PFSK-1 (cell line): ENCODE measurements around the gene LRRC74B.

Source experiments
- FOXP2 ChIP-seq: optimal IDR thresholded peaks from 2 replicates; pipeline ENCODE3; 2011; ENCODE audit warnings: borderline replicate concordance, control low read depth, inconsistent platforms; ENCODE audit not compliant: insufficient read depth; ENCODE audit errors: extremely low read length, extremely low read depth
- POLR2AphosphoS5 ChIP-seq: IDR thresholded peaks from 2 replicates; pipeline ENCODE4 v1.6.1; 2012; ENCODE audit warnings: low read depth, mild to moderate bottlenecking, control low read depth, low read length, moderate library complexity
- SIN3A ChIP-seq: IDR thresholded peaks from 2 replicates; pipeline ENCODE4 v1.6.1; 2012; ENCODE audit warnings: mild to moderate bottlenecking, low read length, moderate library complexity, borderline replicate concordance; ENCODE audit not compliant: insufficient read depth
- TAF1 ChIP-seq: IDR thresholded peaks from 2 replicates; pipeline ENCODE4 v1.6.1; 2012; ENCODE audit warnings: low read length, control low read depth, borderline replicate concordance; ENCODE audit not compliant: insufficient read depth
- TF ChIP-seq, protein P1 (sequence below), 2 experiments: IDR thresholded peaks; 2 replicates each; pipeline versions ENCODE4 v1.6.1 to v1.8.0; 2011 to 2012; ENCODE audit warnings: low read depth in 2 of 2, low read length in 2 of 2, control low read depth in 1 of 2, inconsistent platforms in 1 of 2, mild to moderate bottlenecking in 1 of 2, moderate library complexity in 1 of 2; ENCODE audit not compliant: insufficient read depth in 1 of 2

Gene LRRC74B

GRCh38 chr22:21052715-21053459 lies 7.1 kb downstream of the LRRC74B start:
- TF ChIP-seq SIN3A (no peak), TAF1 (no peak), FOXP2 (no peak), POLR2AphosphoS5 (no peak)
- TF ChIP-seq, protein P1, sequence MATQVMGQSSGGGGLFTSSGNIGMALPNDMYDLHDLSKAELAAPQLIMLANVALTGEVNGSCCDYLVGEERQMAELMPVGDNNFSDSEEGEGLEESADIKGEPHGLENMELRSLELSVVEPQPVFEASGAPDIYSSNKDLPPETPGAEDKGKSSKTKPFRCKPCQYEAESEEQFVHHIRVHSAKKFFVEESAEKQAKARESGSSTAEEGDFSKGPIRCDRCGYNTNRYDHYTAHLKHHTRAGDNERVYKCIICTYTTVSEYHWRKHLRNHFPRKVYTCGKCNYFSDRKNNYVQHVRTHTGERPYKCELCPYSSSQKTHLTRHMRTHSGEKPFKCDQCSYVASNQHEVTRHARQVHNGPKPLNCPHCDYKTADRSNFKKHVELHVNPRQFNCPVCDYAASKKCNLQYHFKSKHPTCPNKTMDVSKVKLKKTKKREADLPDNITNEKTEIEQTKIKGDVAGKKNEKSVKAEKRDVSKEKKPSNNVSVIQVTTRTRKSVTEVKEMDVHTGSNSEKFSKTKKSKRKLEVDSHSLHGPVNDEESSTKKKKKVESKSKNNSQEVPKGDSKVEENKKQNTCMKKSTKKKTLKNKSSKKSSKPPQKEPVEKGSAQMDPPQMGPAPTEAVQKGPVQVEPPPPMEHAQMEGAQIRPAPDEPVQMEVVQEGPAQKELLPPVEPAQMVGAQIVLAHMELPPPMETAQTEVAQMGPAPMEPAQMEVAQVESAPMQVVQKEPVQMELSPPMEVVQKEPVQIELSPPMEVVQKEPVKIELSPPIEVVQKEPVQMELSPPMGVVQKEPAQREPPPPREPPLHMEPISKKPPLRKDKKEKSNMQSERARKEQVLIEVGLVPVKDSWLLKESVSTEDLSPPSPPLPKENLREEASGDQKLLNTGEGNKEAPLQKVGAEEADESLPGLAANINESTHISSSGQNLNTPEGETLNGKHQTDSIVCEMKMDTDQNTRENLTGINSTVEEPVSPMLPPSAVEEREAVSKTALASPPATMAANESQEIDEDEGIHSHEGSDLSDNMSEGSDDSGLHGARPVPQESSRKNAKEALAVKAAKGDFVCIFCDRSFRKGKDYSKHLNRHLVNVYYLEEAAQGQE (IDR thresholded peaks at IDR 0.05; ENCODE audit: insufficient read depth in 1 of 2, low read depth in 2 of 2, low read length in 2 of 2), result no peak

DNA sequence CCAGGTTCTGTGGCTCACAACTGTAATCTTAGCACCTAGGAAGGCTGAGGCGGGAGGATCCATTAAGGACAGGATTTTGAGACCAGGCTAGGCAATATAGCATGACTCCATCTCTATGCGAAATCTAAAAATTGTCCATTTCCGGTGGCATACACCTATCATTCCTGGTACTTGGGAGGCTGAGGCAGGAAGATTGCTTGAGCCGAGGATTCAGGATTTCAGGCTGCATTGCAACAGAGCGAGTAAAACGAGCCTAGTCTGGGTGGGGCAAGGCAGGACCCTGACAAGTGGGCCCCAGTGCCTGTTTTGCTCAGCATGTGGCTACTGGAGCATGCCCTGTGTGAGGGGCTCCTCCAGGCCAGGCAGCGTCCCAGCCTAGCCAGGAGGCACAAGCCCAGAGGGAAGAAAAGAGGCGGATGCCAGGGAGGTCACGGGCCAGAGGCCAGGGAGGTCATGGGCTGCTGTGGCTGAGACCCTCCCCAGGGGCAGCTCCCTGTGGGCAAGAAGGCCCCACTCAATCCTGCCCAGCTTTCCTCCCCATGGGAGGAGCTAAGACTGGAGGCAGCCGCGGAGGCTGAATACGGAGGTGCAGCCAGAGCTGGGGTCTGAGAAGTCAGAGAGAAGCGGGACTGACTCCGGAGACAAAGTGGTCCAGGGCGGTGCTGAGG lies 8.4 kb downstream of the LRRC74B start:
- no peak for TF ChIP-seq SIN3A
- TF ChIP-seq FOXP2, result no peak
- TF ChIP-seq TAF1, result no peak
- no peak for TF ChIP-seq POLR2AphosphoS5
- TF ChIP-seq, protein P1 (IDR thresholded peaks at IDR 0.05; ENCODE audit: insufficient read depth in 1 of 2, low read depth in 2 of 2, low read length in 2 of 2), result no peak

DNA sequence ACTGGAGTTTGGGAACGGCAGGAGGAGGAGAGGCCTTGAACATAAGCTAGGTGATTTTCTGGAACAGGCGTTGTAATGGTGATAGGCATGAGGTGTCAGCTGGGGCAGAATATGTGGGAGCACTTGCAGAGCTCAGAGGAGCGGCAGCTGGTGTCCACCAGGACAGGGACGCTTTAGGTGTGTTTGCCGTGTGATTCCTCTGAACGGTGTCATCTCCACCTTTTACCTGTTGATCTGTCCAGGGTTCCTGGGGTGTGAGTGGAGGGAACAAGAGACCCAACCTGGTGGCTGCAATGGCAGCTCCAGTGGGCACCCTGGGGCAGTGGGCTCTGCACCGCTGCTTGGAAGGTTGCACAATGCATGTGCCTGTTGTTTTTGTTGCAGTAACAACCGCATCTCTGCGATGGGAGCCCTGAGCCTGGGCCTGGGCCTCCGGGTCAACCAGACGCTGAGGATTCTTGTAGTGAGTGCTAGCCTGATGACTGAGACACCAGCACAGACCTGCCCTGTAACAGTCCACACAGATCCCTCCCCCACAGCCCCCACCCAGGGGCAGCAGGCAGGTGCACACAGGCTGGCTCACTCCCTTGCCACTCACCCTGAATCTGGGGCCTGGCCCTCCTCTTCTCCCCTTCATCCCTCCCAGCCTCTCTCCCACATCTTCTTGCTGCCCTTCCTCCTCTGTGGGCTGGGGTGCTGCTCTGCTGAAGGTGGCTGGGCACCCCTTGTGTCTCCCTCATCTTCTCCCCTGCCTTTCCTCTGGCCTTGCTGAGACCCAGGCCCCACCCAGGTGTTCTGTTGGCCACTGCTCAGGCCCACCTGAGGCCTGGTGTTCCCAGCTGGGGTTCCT lies 9.2 kb downstream of the LRRC74B start:
- TF ChIP-seq, protein P1 (IDR thresholded peaks at IDR 0.05; ENCODE audit: insufficient read depth in 1 of 2, low read depth in 2 of 2, low read length in 2 of 2), result no peak
- TF ChIP-seq FOXP2 (no peak), POLR2AphosphoS5 (no peak), TAF1 (no peak), SIN3A (no peak)

GRCh38 chr22:21055564-21055834 lies 9.8 kb downstream of the LRRC74B start:
- TF ChIP-seq SIN3A (no peak), FOXP2 (no peak), TAF1 (no peak), POLR2AphosphoS5 (no peak)
- TF ChIP-seq, protein P1 (IDR thresholded peaks at IDR 0.05; ENCODE audit: insufficient read depth in 1 of 2, low read depth in 2 of 2, low read length in 2 of 2), result no peak
